GM03348 (cell line): ENCODE results near the gene KCNIP2.

Experiments used
- DNase-seq: peaks from one replicate; pipeline ENCODE4 v3.0.0; 2012; ENCODE audit warnings: low spot score

The KCNIP2 gene

GRCh38 chr10:101782811-101783735 is 60.5 kb downstream of the KCNIP2 start, which contains the start of gene NPM3:
Gene NPM3 (minus strand): TSS chr10:101783446. CDS start chr10:101783390, 56 bp downstream.
- peak; percentile 95 for DNase-seq

- DNase-seq = no peak
These were observed 61.4 kb downstream of the KCNIP2 start for GRCh38 chr10:101781984-101782810.

- DNase-seq = no peak
These were observed 62.0 kb downstream of the KCNIP2 start for GRCh38 chr10:101781655-101781983.

- peak; percentile 92 for DNase-seq
These were observed 62.6 kb downstream of the KCNIP2 start for GRCh38 chr10:101780818-101781654.

- DNase-seq = no peak
These were observed 63.3 kb downstream of the KCNIP2 start for GRCh38 chr10:101780187-101780817.

- peak; percentile 93 for DNase-seq
These were observed 63.9 kb downstream of the KCNIP2 start for GRCh38 chr10:101779544-101780186.

GRCh38 chr10:101778781-101779543 is 64.6 kb downstream of the KCNIP2 start:
- DNase-seq = no peak

- DNase-seq = no peak
These were observed 65.3 kb downstream of the KCNIP2 start for GRCh38 chr10:101778151-101778780.

- DNase-seq = no peak
These were observed 65.9 kb downstream of the KCNIP2 start for GRCh38 chr10:101777619-101778145.

- no peak for DNase-seq
These were observed 67.3 kb downstream of the KCNIP2 start for GRCh38 chr10:101776161-101776817.
